Testis (tissue), 2 donors: ENCODE results near the gene C19orf47.

Source experiments
- CTCF ChIP-seq, 3 experiments: fragments of 450-650 bp in 2 of 3; fragments of 200-600 bp in 1 of 3; sonication (generic) in 1 of 3; IDR thresholded peaks; one replicate each; pipeline ENCODE4 v1.5.1; 2016 to 2019; ENCODE audit warnings: antibody characterized with exemption in 3 of 3, mild to moderate bottlenecking in 2 of 3, moderate library complexity in 1 of 3
- POLR2A ChIP-seq: fragments of 450-650 bp; IDR thresholded peaks from one replicate; pipeline ENCODE4 v1.6.1; 2017; ENCODE audit warnings: antibody characterized with exemption, mild to moderate bottlenecking, moderate library complexity

GRCh38 chr19:40326201-40326600 lies 22.0 kb downstream of the C19orf47 start:
- no peak for TF ChIP-seq CTCF (IDR thresholded peaks at IDR 0.05)
- no peak for TF ChIP-seq POLR2A
